M059J (cell line): Measurements from ENCODE around the gene BCL2L11. TPM values are rescaled to one million over a fixed set of nuclear protein-coding genes. Genes with fewer than 3 reads are reported as not detected.

Experiments used
- DNase-seq: peaks from one replicate; pipeline ENCODE4 v3.0.0-alpha.2; 2012; ENCODE audit warnings: low read depth
- total RNA-seq: library from RNA; depleted of rRNA; stranded (reverse); fragments of >200 nt; shearing (Covaris generic); gene quantifications from 2 replicates; pipeline ENCODE4 v1.2.3, GENCODE V29; 2014

BCL2L11 gene
- total RNA-seq, 1 experiment from 2014 or later, result 7.6 TPM

DNA sequence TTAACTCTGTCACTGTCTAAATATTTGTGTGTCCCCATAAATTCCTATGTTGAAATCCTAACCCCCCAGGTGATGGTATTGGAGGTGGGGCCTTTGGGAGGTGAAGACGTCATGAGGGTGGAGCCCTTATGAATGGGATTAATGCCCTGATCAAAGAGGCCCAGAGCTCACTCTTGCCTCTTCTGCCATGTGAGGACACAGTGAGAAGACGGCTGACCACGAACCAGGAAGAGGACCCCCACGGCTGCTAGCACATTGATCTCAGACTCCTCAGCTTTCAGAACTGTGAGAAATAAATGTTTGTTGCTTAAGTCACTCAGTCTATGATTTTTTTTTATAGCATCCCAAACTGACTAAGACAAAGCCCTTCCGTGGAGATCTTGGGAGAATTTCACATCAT lies 71.2 kb downstream of the BCL2L11 start:
- no peak for DNase-seq

DNA sequence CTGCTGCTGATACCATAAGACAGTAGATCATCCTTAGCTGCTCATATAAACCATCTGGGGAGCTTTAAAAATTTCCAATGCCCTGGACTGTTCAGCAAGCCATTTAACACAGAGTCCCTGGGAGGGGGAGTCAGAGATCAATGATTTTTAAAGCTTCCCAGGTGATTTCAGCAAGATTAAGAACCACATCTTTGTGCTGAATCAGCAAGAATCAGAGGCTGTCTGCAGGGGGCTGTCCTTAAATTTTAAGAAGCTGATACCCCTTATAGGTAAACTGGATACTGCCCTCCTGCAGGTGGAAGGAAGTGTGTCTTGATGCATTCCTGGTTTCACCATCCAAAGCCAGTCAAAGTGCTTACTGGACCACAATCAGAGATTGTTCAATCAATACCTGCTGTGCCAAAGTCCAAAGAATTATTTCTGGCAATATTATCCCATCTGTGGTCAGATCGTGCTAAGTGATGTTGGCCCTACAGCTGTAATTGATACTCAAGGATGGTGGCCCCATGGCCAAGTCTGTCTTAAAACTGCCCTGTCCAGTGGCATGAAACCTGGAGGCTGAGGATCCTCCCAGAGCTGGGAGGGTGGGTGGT lies 72.2 kb downstream of the BCL2L11 start:
- DNase-seq, result no peak

DNA sequence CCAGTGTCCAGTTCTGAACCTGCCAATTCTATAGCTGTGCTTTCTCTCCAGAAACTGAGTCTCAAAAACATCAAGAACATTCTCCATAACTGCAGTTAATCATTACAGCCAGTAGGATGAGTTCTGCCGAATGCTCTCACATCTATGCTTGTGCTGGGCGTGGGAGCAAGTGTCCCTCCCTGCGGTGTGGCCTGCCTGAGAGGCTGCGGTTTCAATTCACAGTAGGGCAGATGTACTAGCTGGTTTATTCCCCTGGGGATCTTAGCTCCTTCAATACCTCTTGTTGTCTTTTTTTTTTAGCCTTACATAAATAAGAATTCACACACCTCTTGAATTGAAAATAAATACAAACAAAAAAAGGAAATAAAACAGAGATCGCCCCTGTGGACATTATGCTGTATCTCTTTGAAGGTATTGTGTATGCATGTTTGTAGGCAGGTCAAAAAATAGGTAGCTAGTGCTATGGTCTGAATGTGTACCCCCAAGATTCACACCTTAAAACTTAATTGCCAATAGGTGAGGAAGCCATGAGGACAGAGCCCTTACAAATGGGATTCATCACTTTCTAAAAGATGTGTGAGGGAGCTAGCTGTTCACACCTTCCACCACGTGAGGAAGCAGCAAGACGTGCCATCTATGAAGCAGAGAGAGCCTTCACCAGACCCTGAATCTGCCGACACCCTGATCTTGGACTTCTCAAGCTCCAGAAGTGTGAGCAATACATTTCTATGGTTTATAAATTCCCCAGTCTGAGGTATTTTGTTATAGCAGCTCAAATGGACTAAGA lies 74.3 kb downstream of the BCL2L11 start:
- no peak for DNase-seq

DNA sequence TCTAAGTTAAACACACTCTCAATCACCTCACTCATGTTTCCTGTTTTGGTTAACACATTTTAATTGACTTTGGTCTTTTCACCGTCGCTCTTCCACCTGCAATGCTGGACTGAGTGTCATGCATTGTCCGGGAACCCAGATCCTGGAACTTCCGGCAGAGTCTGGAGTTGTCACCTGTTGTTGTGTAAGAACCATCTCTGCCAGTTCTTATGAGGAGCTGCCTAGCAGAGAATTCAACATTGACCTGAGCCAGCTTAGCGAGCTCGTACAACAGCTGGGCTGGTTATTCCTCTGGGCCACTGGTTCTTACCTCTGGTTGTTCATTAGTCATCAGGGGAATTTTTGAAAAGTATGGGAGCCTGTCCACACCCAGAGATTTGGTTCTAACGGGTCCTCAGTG lies 75.7 kb downstream of the BCL2L11 start:
- no peak for DNase-seq

DNA sequence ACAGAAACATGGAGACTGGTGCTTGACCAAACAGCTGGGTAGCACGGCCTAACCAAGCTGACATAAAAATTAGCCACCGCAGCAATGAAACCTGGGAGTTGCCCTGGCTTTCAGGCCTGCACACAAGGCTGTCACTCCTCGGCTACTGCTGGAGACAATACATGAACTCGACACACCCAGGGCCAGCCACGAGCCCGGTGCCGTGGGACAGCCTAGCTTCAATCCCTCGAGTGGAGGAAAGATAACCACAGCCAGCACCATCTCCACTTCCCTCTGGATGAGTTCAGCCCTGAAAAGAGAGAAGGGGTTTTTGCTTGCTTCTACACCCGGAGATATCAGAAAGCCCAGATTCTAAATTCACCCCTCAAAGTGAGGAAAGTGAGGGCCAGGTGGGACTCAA lies 78.0 kb downstream of the BCL2L11 start:
- DNase-seq, result no peak

DNA sequence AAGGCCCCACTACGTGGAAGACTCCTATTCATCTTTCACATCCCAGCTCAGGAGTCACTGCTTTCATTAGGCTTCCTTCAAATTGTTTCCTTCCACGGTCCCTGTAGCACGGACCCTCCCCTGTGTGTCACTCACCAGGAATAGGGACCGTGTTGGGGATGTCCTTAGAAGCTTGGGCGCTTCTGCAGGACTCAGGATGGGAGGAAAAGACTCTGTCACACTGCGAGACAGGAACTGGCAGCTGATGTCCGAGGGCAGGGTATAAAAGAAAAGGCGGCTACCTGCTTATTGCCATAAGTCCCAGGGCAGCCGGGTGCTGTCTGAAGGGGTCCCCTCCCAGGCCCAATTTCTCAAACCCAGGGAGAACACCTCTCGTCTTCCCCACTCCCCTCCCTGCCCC lies 79.1 kb downstream of the BCL2L11 start:
- no peak for DNase-seq

DNA sequence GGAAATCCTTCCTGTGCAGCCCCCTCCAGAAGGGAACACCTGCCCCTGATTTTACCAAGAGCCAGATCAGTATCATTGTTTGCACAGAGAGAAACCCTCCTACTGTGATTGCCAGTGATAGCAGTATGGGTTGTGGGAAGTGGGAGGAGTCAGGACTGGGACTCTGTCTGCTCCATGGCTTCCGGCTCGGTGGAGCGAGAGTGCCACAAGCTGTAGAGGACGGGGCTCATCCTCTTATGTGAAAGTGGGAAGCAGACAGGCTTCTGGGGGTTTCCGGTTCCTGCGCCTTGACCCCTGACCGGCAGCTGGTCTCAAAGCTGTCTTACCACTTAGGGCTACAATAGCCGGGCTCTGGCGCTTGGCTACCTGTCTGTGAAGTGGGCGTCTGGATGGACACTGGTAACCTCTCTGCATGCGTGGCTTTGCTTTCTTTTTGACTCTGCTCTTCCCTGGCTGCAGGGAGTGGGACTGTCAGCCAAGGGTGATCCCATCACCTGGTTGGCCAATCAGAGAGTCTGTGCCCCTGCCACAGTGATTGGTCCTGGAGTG lies 79.7 kb downstream of the BCL2L11 start:
- no peak for DNase-seq

DNA sequence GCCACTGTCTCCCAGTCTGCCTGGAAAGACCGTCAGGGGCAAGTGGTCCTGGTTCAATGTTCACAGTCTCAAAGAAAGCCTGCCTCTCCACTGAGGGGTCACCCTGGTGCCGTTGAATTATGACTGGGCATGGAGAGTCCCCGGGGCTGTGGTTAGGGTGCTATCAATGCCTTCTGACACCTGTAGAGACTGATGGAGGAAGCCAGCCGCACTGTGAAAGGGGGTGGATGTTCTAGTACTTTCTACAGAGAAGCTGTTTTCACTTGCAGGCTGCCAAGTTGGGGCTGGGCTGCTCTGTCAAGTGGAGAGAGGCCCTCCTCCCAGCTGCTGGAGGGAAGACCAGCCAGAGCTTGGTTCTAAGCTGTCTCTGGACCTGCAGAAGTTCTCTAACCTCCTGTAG lies 80.5 kb downstream of the BCL2L11 start:
- no peak for DNase-seq

DNA sequence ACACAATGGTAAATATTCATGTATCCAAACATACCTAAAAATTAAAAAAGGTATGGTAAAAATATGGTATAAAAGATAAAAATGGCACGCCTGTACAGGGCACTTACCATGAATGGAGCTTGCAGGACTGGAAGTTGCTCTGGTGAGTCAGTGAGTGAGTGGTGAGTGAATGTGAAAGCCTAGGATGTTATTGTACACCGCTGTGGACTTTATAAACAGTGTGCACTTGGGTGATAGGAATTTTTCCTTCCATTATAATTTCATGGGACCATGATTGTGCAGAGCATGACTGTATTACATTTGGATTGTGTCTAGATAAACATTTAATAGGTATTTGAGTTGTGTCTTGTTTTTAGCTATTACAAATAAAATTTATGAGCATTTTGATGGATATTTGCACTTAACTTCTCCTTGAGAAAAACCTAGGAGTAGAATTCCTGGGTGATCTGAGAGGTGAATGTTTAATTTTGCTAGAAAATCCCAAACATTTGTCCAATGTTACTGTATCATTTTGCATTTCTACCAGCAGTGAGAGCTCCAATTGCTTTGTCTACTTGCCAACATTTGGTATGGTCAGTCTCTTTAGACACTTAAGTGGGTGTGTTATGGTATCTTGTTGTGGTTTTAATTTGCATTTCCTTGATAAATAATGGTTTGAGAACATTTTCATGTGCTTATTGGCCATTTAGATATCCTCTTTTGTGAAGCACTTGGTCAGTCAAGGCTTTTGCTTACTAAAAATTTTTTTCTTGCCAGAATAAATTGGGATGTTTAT lies 81.7 kb downstream of the BCL2L11 start:
- DNase-seq, result peak; percentile 61

DNA sequence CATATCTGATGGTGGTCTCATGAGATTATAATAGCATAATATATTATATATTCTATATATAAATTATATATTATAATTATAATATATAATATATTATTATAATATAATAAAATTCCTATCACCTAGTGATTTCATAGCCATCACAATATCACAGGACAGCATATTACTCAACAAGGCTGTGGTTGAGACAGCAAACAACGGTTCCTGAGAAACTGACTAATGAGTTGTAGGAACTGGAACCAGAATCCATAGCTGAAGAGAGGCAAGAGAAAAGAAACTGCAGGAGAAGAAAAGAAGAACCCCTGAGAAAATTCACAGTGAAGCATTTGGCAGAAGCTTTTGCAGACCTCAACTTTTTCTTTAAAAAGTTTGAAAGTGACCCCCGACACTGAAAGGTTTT lies 84.0 kb downstream of the BCL2L11 start:
- DNase-seq, result no peak

DNA sequence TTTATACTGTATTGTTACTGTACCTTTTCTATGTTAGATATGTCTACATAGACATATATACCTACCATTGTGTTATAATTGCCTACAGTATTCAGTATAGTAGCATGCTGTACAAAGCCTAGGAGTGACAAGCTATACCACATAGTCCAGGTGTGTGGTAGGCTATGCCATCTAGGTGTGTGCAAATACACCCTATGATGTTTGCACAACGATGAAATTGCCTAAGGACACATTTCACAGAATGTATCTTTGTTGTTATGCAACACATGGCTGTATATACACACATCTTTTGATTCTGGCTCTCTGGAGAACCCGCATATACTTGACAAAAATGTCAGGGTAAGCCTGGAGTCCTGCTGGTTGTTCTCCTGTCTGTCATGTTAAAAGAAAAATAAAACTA lies 85.1 kb downstream of the BCL2L11 start:
- DNase-seq, result no peak

DNA sequence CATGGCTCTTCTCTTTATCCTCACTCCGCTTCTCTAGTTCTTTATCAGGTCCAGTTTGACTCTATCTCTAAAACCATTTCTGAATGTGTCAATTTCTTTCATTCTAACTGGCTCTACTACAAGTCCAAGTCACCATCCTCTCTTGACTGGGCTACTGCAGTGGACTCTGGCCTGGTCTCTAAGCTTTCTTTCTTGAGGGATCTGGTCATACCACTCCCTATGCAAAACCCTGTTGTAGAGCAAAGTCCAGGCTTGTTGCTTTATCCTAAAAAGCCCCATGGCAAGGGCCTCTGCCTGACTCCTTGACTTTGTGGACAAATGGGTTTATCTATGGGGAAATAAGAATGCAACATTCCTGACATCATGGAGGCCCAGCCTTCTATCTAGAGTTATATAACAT lies 87.1 kb downstream of the BCL2L11 start:
- no peak for DNase-seq

DNA sequence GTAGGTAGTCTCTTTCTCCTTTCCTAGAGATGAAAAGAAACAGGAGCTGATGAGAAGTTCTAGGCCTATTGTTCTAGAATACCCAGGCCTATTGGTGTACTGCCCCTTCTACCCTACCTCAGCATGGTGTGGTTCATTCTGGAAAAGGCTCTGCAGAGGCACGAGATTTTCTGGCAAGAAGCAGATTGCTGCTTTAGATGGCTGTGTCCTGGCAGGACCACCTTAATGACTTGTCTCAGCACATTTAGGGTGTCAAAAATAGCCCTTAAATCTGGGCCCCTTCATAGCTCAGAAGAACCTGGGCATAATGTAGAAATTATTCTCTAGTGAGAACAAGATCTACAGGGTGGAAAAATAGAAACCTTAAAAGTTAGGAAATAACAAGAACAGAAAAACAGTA lies 87.9 kb downstream of the BCL2L11 start:
- no peak for DNase-seq

DNA sequence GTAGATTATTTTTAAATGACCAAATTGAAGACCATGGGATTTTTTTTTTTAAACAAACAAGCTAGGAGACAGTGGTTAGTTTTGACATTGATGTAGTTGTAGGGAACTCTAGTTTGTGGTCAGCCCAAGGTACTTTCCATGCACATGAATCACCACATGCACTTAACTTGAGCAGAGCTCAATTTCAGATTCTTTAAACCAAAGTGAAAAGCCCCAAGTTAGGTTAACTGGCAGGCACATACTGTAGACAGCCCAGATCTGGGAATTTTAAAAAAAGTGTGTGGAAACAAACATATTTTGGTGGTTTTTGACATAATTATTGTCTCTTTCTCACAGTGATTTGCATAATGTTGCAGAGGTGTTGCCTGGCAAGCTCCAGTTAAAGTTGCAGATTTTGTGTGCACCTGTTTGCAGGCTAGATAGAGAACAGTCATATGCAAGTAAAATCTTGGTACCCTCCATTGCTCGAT lies 88.4 kb downstream of the BCL2L11 start:
- peak; percentile 88 for DNase-seq

DNA sequence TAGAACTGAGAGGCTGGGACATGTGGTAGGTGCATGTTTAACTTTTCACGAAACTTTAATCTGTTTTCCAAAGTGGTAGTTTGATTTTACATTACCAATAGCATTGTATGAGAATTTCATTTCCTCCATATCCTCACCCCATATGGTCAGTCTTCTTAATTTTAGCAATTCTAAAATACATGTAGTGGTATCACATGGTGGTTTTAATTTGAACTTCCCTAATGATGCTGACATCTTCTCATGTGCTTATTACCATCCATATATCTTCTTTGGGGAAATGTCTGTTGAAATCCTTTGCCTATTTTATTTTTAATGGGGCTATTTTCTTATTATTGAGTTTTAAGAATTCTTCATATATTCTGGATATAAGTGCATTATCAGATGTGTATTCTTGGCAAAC lies 89.3 kb downstream of the BCL2L11 start:
- no peak for DNase-seq

DNA sequence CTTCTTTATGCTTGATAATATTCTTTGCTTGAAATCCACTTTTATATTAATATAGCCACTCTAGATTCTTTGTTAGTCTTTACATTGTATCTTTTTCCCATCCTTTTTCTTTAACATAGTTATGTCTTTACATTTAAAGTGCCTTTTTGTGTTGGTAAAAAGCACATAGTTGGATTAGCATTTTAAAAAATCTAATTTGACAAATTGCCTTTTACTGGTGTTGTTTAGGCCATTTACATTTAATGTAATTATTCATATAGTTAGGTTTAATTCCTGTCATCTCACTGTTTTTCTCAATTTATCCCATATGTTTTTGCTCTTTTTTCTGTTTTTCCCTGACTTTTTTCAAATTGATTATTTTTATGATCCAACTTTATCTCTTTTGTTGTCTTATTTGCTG lies 93.2 kb downstream of the BCL2L11 start:
- no peak for DNase-seq

DNA sequence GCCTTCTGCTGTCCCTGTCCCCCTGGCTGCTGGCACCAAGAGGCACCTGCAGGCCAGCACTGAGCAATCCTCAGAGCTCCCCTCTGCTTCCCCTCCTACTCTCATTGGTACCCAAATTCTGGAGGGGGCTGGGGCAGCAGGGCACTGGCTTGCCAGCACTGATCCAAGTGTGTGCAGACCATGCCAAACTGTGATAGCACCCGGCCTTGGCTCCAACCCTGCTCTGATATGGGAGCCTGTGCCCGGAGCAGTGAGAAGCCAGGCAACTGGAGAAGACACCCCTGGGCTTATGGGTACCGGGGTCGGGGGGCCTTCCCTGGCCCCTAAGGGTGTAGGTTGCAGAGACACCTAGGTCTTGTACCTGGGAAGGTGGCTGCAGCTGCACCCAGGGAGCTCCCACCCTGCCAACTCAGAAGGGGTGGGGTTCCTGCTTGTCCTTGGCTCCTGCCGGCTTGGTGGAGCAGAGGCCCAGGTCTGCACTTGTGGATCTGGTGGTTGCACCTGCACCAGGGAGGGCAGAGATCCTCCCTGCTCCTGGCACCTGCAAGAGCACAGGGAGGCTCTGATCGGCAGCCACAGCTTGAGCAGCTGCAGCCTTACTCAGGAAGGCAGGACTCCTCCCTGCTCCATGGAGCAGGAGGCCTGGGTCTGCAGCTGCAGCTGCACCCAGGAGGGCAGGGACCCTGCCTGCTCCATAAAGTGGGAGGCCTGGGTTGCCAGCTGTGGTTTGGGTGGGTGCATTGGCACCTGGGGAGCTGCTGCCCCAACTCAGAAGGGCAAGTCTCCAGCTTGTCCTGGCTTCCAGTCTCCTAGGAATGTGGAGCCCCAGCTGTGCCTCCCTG lies 96.3 kb downstream of the BCL2L11 start:
- DNase-seq, result no peak
